Astrocyte (in vitro differentiated cells and primary cell): Measurements from ENCODE around the gene C2orf15. TPM values are rescaled to one million over a fixed set of nuclear protein-coding genes. Genes with fewer than 3 reads are reported as not detected.

ENCODE experiments used
- DNase-seq: peaks from one replicate; pipeline ENCODE4 v3.0.0-alpha.2; 2010; ENCODE audit warnings: low read depth
- FAIRE-seq: peaks from 2 replicates; lab custom pipeline; 2011; peaks lifted over from hg19 to GRCh38; lab: Jason Lieb, UNC
- H2AFZ ChIP-seq: 2 replicates; pipeline ENCODE4 v1.6.0; 2012; ENCODE audit warnings: low read depth, low read length, inconsistent platforms
- H3K27ac ChIP-seq: 2 replicates; pipeline ENCODE4 v1.5.1; 2011; ENCODE audit warnings: low read depth, low read length, inconsistent platforms
- H3K27me3 ChIP-seq: 2 replicates; pipeline ENCODE4 v1.6.0; 2011; ENCODE audit warnings: low read length, inconsistent platforms; ENCODE audit not compliant: insufficient read depth
- H3K36me3 ChIP-seq: 2 replicates; pipeline ENCODE4 v1.5.1; 2011; ENCODE audit warnings: low read length, inconsistent platforms; ENCODE audit not compliant: insufficient read depth
- H3K4me1 ChIP-seq: 2 replicates; pipeline ENCODE4 v1.5.1; 2011; ENCODE audit warnings: low read length, inconsistent platforms; ENCODE audit not compliant: insufficient read depth
- H3K4me2 ChIP-seq: 2 replicates; pipeline ENCODE4 v1.6.0; 2012; ENCODE audit warnings: low read length, inconsistent platforms
- H3K4me3 ChIP-seq: 2 replicates; pipeline ENCODE4 v1.5.1; 2011; ENCODE audit warnings: low read depth, mild to moderate bottlenecking, low read length, inconsistent platforms; ENCODE audit not compliant: insufficient read depth
- H3K79me2 ChIP-seq: 2 replicates; pipeline ENCODE4 v1.6.0; 2012; ENCODE audit warnings: mild to moderate bottlenecking, low read length, inconsistent platforms; ENCODE audit not compliant: insufficient read depth
- H3K9ac ChIP-seq: 2 replicates; pipeline ENCODE4 v1.6.0; 2012; ENCODE audit warnings: mild to moderate bottlenecking, low read length, inconsistent platforms
- H3K9me3 ChIP-seq: 2 replicates; pipeline ENCODE4 v1.5.1; 2012; ENCODE audit warnings: low read depth, mild to moderate bottlenecking, low read length, inconsistent platforms; ENCODE audit not compliant: insufficient read depth
- H4K20me1 ChIP-seq: 2 replicates; pipeline ENCODE4 v1.6.0; 2012; ENCODE audit warnings: low read length, inconsistent platforms; ENCODE audit not compliant: insufficient read depth
- H3K27ac Mint-ChIP-seq: one replicate; pipeline ENCODE4 v1.8.0; 2021; ENCODE audit warnings: mild to moderate bottlenecking, mixed read lengths; ENCODE audit not compliant: unreplicated experiment
- H3K27me3 Mint-ChIP-seq: one replicate; pipeline ENCODE4 v1.8.0; 2021; ENCODE audit warnings: low read depth, mixed read lengths; ENCODE audit not compliant: unreplicated experiment
- H3K36me3 Mint-ChIP-seq: one replicate; pipeline ENCODE4 v1.8.0; 2021; ENCODE audit warnings: low read depth, mixed read lengths; ENCODE audit not compliant: unreplicated experiment
- H3K4me1 Mint-ChIP-seq: one replicate; pipeline ENCODE4 v1.8.0; 2021; ENCODE audit warnings: low read depth, mixed read lengths; ENCODE audit not compliant: unreplicated experiment
- H3K4me3 Mint-ChIP-seq: one replicate; pipeline ENCODE4 v1.8.0; 2021; ENCODE audit warnings: mild to moderate bottlenecking, moderate library complexity, mixed read lengths; ENCODE audit not compliant: unreplicated experiment
- H3K9me3 Mint-ChIP-seq: one replicate; pipeline ENCODE4 v1.8.0; 2021; ENCODE audit warnings: mild to moderate bottlenecking, mixed read lengths; ENCODE audit not compliant: unreplicated experiment
- CTCF ChIP-seq: IDR thresholded peaks from 2 replicates; pipeline ENCODE4 v1.5.1; 2011; ENCODE audit warnings: low read depth, mild to moderate bottlenecking, inconsistent platforms, low read length, moderate library complexity; ENCODE audit not compliant: insufficient read depth
- EZH2 ChIP-seq: IDR thresholded peaks from 2 replicates; pipeline ENCODE4 v1.6.1; 2012; ENCODE audit warnings: mild to moderate bottlenecking, low read length, inconsistent platforms; ENCODE audit not compliant: insufficient read depth
- total RNA-seq: library from RNA; stranded (reverse); gene quantifications from 2 replicates; pipeline ENCODE4 v1.2.1, GENCODE V29; 2021

C2orf15 gene
- total RNA-seq, 1 donor from 2014 or later, result 0.59 TPM

- H3K9ac ChIP-seq, result no peak overlapping the region
- peaks cover 7% of the 10 kb centered on the region for H3K36me3 ChIP-seq
- no peak overlapping the region for H3K4me2 ChIP-seq
- H3K9me3 ChIP-seq, result no peaks in the 10 kb centered on the region
- FAIRE-seq (no peak), DNase-seq (no peak)
- no peak overlapping the region for H3K27ac Mint-ChIP-seq
- H3K4me1 Mint-ChIP-seq, result peaks cover 5% of the 10 kb centered on the region
- no peaks in the 10 kb centered on the region for H3K9me3 Mint-ChIP-seq
- peaks cover 92% of the 10 kb centered on the region for H3K79me2 ChIP-seq
- H3K27ac ChIP-seq, result no peak overlapping the region
- TF ChIP-seq EZH2 (no peak), CTCF (no peak)
- no peak overlapping the region for H3K4me3 Mint-ChIP-seq
- H2AFZ ChIP-seq, result no peak overlapping the region
- no peaks in the 10 kb centered on the region for H3K4me1 ChIP-seq
- H3K36me3 Mint-ChIP-seq, result peaks cover 2% of the 10 kb centered on the region
- no peaks in the 10 kb centered on the region for H3K27me3 ChIP-seq
- H3K4me3 ChIP-seq, result no peak overlapping the region
- H3K27me3 Mint-ChIP-seq, result no peaks in the 10 kb centered on the region
- peaks cover 16% of the 10 kb centered on the region for H4K20me1 ChIP-seq
Observed at GRCh38 chr2:99184811-99185210, 43.3 kb downstream of the C2orf15 start.

GRCh38 chr2:99187011-99187410 is 45.5 kb downstream of the C2orf15 start:
- no peak overlapping the region for H3K4me3 Mint-ChIP-seq

More at GRCh38 chr2:99187011-99187410, 45.5 kb downstream of the C2orf15 start:
- FAIRE-seq (no peak), DNase-seq (no peak)
- H3K4me2 ChIP-seq, result no peak overlapping the region
- peaks cover 78% of the 10 kb centered on the region for H3K79me2 ChIP-seq
- Mint-ChIP-seq H3K27me3 (no peaks in the 10 kb centered on the region), H3K36me3 (peaks cover 7% of the 10 kb centered on the region), H3K9me3 (no peaks in the 10 kb centered on the region), H3K27ac (no peak overlapping the region), H3K4me1 (peaks cover 4% of the 10 kb centered on the region)
- H3K9ac ChIP-seq, result no peak overlapping the region
- H2AFZ ChIP-seq, result no peak overlapping the region
- H4K20me1 ChIP-seq, result peaks cover 23% of the 10 kb centered on the region
- H3K4me3 ChIP-seq, result no peak overlapping the region
- H3K4me1 ChIP-seq, result no peaks in the 10 kb centered on the region
- H3K27me3 ChIP-seq, result no peaks in the 10 kb centered on the region
- TF ChIP-seq EZH2 (no peak), CTCF (no peak)
- no peaks in the 10 kb centered on the region for H3K9me3 ChIP-seq
- peaks cover 9% of the 10 kb centered on the region for H3K36me3 ChIP-seq
- H3K27ac ChIP-seq, result no peak overlapping the region
